WTC11 (cell line): Measurements from ENCODE around the gene INHA. TPM values are rescaled to one million over a fixed set of nuclear protein-coding genes. Genes with fewer than 3 reads are reported as not detected.

Experiments
- ATAC-seq: fragments of 200-7000 bp; cut with Tn5 transposase; 2 replicates; pipeline ENCODE4 v1.10.0; 2021; ENCODE audit warnings: mild to moderate bottlenecking, moderate library complexity
- CTCF ChIA-PET: fragments of 300-600 bp; sonication (Branson Sonifier 250); formaldehyde crosslinking; loops from one replicate; lab custom pipeline; 2021; ENCODE audit warnings: antibody characterized with exemption; lab: Charles Lee
- POLR2A ChIA-PET: fragments of 350-600 bp; sonication (Branson Sonifier 250); formaldehyde crosslinking; loops from one replicate; lab custom pipeline; 2021; ENCODE audit warnings: antibody characterized with exemption; lab: Charles Lee
- DNase-seq: peaks from one replicate; pipeline ENCODE4 v3.0.0; 2021; ENCODE audit warnings: low spot score
- H3K27ac Mint-ChIP-seq: 2 replicates; pipeline ENCODE4 v1.8.0; 2021; ENCODE audit warnings: mixed read lengths
- H3K27me3 Mint-ChIP-seq: 2 replicates; pipeline ENCODE4 v1.8.0; 2021; ENCODE audit warnings: low read depth, mild to moderate bottlenecking, moderate library complexity, mixed read lengths
- H3K36me3 Mint-ChIP-seq: 2 replicates; pipeline ENCODE4 v1.8.0; 2021; ENCODE audit warnings: mixed read lengths
- H3K4me1 Mint-ChIP-seq: 2 replicates; pipeline ENCODE4 v1.8.0; 2022; ENCODE audit warnings: mixed read lengths
- H3K4me3 Mint-ChIP-seq: 2 replicates; pipeline ENCODE4 v1.8.0; 2021; ENCODE audit warnings: mild to moderate bottlenecking, moderate library complexity, mixed read lengths
- H3K9me3 Mint-ChIP-seq: 2 replicates; pipeline ENCODE4 v1.8.0; 2021; ENCODE audit warnings: mixed read lengths
- ARID4B ChIP-seq: sonication (generic); formaldehyde crosslinking; IDR thresholded peaks from 2 replicates; pipeline ENCODE4 v1.8.0; 2023; ENCODE audit warnings: missing genetic modification reagents, mild to moderate bottlenecking, borderline replicate concordance
- CDX4 ChIP-seq: fragments of 250-450 bp; sonication (Bioruptor Pico); IDR thresholded peaks from 2 replicates; pipeline ENCODE4 v1.9.0; 2021; ENCODE audit warnings: moderate library complexity, mild to moderate bottlenecking, inconsistent platforms, borderline replicate concordance
- E2F4 ChIP-seq: sonication (generic); formaldehyde crosslinking; IDR thresholded peaks from 2 replicates; pipeline ENCODE4 v1.8.1; 2022; ENCODE audit warnings: low read depth, mild to moderate bottlenecking, moderate library complexity, missing genetic modification reagents, borderline replicate concordance
- E2F5 ChIP-seq: sonication (generic); formaldehyde crosslinking; IDR thresholded peaks from 2 replicates; pipeline ENCODE4 v1.8.1; 2022; ENCODE audit warnings: mild to moderate bottlenecking, moderate library complexity, missing genetic modification reagents
- ELF4 ChIP-seq: sonication (generic); formaldehyde crosslinking; IDR thresholded peaks from 2 replicates; pipeline ENCODE4 v1.8.1; 2022; ENCODE audit warnings: low read depth, mild to moderate bottlenecking, moderate library complexity, missing genetic modification reagents
- EMX1 ChIP-seq: fragments of 250-450 bp; sonication (Bioruptor Pico); IDR thresholded peaks from 2 replicates; pipeline ENCODE4 v1.8.0; 2021; ENCODE audit warnings: mild to moderate bottlenecking
- ETV6 ChIP-seq: sonication (generic); formaldehyde crosslinking; IDR thresholded peaks from 2 replicates; pipeline ENCODE4 v1.8.1; 2022; ENCODE audit warnings: mild to moderate bottlenecking, missing genetic modification reagents
- FOXP1 ChIP-seq: sonication (generic); formaldehyde crosslinking; IDR thresholded peaks from 2 replicates; pipeline ENCODE4 v1.8.0; 2022; ENCODE audit warnings: missing genetic modification reagents, mild to moderate bottlenecking, moderate library complexity, borderline replicate concordance
- FOXP4 ChIP-seq: sonication (generic); formaldehyde crosslinking; IDR thresholded peaks from 2 replicates; pipeline ENCODE4 v1.8.0; 2022; ENCODE audit warnings: mild to moderate bottlenecking, missing genetic modification reagents
- GRHL2 ChIP-seq: fragments of 250-450 bp; sonication (Bioruptor Pico); IDR thresholded peaks from 2 replicates; pipeline ENCODE4 v1.8.0; 2022; ENCODE audit warnings: mild to moderate bottlenecking, moderate library complexity; ENCODE audit not compliant: insufficient replicate concordance, severe bottlenecking
- GTF2I ChIP-seq: fragments of 250-450 bp; sonication (Bioruptor Pico); conservative IDR thresholded peaks from 2 replicates; pipeline ENCODE4 v1.4.0; 2021; ENCODE audit warnings: mild to moderate bottlenecking
- JAZF1 ChIP-seq: fragments of 250-450 bp; sonication (Bioruptor Pico); IDR thresholded peaks from 2 replicates; pipeline ENCODE4 v1.9.0; 2021; ENCODE audit warnings: moderate library complexity, mild to moderate bottlenecking, inconsistent platforms
- MLX ChIP-seq: sonication (generic); formaldehyde crosslinking; IDR thresholded peaks from 2 replicates; pipeline ENCODE4 v1.8.1; 2023; ENCODE audit warnings: mild to moderate bottlenecking, missing genetic modification reagents, moderate library complexity
- MXD4 ChIP-seq: fragments of 250-450 bp; sonication (Bioruptor Pico); IDR thresholded peaks from 2 replicates; pipeline ENCODE4 v1.8.0; 2021; ENCODE audit warnings: mild to moderate bottlenecking, moderate library complexity, borderline replicate concordance
- MYBL2 ChIP-seq: sonication (generic); formaldehyde crosslinking; IDR thresholded peaks from 2 replicates; pipeline ENCODE4 v1.8.1; 2023; ENCODE audit warnings: mild to moderate bottlenecking, moderate library complexity, missing genetic modification reagents
- SMAD4 ChIP-seq: sonication (generic); formaldehyde crosslinking; IDR thresholded peaks from 2 replicates; pipeline ENCODE4 v1.8.0; 2022; ENCODE audit warnings: mild to moderate bottlenecking, missing genetic modification reagents
- ZBTB21 ChIP-seq: sonication (generic); formaldehyde crosslinking; IDR thresholded peaks from 2 replicates; pipeline ENCODE4 v1.8.1; 2023; ENCODE audit warnings: mild to moderate bottlenecking, missing genetic modification reagents, borderline replicate concordance
- ZNF138 ChIP-seq: sonication (generic); formaldehyde crosslinking; conservative IDR thresholded peaks from 2 replicates; pipeline ENCODE4 v1.8.1; 2022; ENCODE audit warnings: mild to moderate bottlenecking, moderate library complexity, missing genetic modification reagents
- ZNF232 ChIP-seq: sonication (generic); formaldehyde crosslinking; IDR thresholded peaks from 2 replicates; pipeline ENCODE4 v1.8.0; 2022; ENCODE audit warnings: mild to moderate bottlenecking, missing genetic modification reagents
- ZNF416 ChIP-seq: fragments of 250-450 bp; sonication (Bioruptor Pico); IDR thresholded peaks from 2 replicates; pipeline ENCODE4 v1.9.0; 2021; ENCODE audit warnings: mild to moderate bottlenecking, inconsistent platforms
- ZNF512 ChIP-seq: sonication (generic); formaldehyde crosslinking; IDR thresholded peaks from 2 replicates; pipeline ENCODE4 v1.8.1; 2022; ENCODE audit warnings: missing genetic modification reagents, borderline replicate concordance
- total RNA-seq: library from RNA; stranded (reverse); gene quantifications from 3 replicates; pipeline ENCODE4 v1.2.3, GENCODE V29; 2021

INHA gene
- total RNA-seq, 1 experiment from 2014 or later, result 1.4 TPM

GRCh38 chr2:219539926-219540678, 32.0 kb upstream of the INHA start (continued):
- TF ChIP-seq E2F5 (no peak), ZBTB21 (CRISPR knock-in tag) (no peak), FOXP1 (CRISPR knock-in tag) (no peak), JAZF1 (CRISPR knock-in tag) (no peak), GTF2I (CRISPR knock-in tag) (no peak)

GRCh38 chr2:219540784-219541504, 31.2 kb upstream of the INHA start:
- Mint-ChIP-seq H3K27ac (peak overlapping the region; percentile 63; the same call in 1 of the 2 replicates), H3K4me1 (peaks cover 36% of the 10 kb centered on the region), H3K27me3 (peaks cover 16% of the 10 kb centered on the region), H3K9me3 (no peaks in the 10 kb centered on the region), H3K36me3 (peaks cover 22% of the 10 kb centered on the region), H3K4me3 (no peak overlapping the region)
- ChIA-PET CTCF (interaction anchor here (0.6 to 41.3 kb wide), 32 partner anchors 11 to 202 kb away, joined by 3 to 2316 read pairs (median 4); partner anchors contain the start of genes DNPEP, GMPPA, OBSL1 and STK11IP), POLR2A (no interaction called here)
- ATAC-seq (no peak), DNase-seq (no peak)
- no peak for TF ChIP-seq ARID4B (CRISPR knock-in tag)
- TF ChIP-seq ETV6 (CRISPR knock-in tag), result no peak
- no peak for TF ChIP-seq ZNF416 (CRISPR knock-in tag)
- TF ChIP-seq MYBL2 (CRISPR knock-in tag), result no peak
- no peak for TF ChIP-seq ELF4 (CRISPR knock-in tag)
- no peak for TF ChIP-seq CDX4 (CRISPR knock-in tag)
- TF ChIP-seq ZNF512, result no peak
- TF ChIP-seq SMAD4, result no peak
- no peak for TF ChIP-seq ZNF232 (CRISPR knock-in tag)
- TF ChIP-seq ZNF138 (CRISPR knock-in tag), result no peak
- TF ChIP-seq FOXP1 (CRISPR knock-in tag), result no peak
- no peak for TF ChIP-seq ZBTB21 (CRISPR knock-in tag)
- no peak for TF ChIP-seq E2F4
- TF ChIP-seq GRHL2 (CRISPR knock-in tag), result no peak
- TF ChIP-seq FOXP4 (CRISPR knock-in tag), result no peak
- no peak for TF ChIP-seq MXD4 (CRISPR knock-in tag)
- no peak for TF ChIP-seq MLX
- no peak for TF ChIP-seq EMX1 (CRISPR knock-in tag)
